HepG2 (cell line): ENCODE data around the gene NEDD4L. TPM values are rescaled to one million over a fixed set of nuclear protein-coding genes. Genes with fewer than 3 reads are reported as not detected.

Experiments used
- ATAC-seq: fragments of 200-7000 bp; cut with Tn5 transposase; 3 replicates; pipeline ENCODE4 v1.9.1; 2020; ENCODE audit warnings: mild to moderate bottlenecking, moderate library complexity
- BruUV-seq: library from RNA; stranded (reverse); fragments of 400-500 nt; replicated peaks from 2 replicates; lab custom pipeline; 2021; lab: Mats Ljungman, UMichigan
- CTCF ChIA-PET: fragments of 300-600 bp; formaldehyde crosslinking; extraction: SDS; loops from one replicate; lab custom pipeline; 2021; ENCODE audit warnings: low total read pairs, inconsistent platforms, low intra/inter-chr PET ratio; lab: Yijun Ruan, JAX
- POLR2A ChIA-PET: fragments of 350-600 bp; sonication (Branson Sonifier 250); formaldehyde crosslinking; loops from one replicate; lab custom pipeline; 2020; ENCODE audit warnings: antibody characterized with exemption, inconsistent platforms; lab: Yijun Ruan, JAX
- DNase-seq: peaks from one replicate; pipeline ENCODE4 v3.0.0-alpha.2; 2015; ENCODE audit warnings: low spot score
- FAIRE-seq: peaks from 3 replicates; lab custom pipeline; 2011; peaks lifted over from hg19 to GRCh38; lab: Jason Lieb, UNC
- H2AFZ ChIP-seq: one replicate; pipeline ENCODE4 v1.6.1; 2011; ENCODE audit warnings: low read length, inconsistent platforms
- H3K27ac ChIP-seq: fragments of 300-600 bp; 3 replicates; pipeline ENCODE4 v1.8.0; 2011; ENCODE audit warnings: mixed run types, mild to moderate bottlenecking, mixed read lengths, low read length, inconsistent platforms; ENCODE audit not compliant: insufficient read depth; ENCODE audit errors: extremely low read length
- H3K27me3 ChIP-seq, 2 experiments: fragments of 200-600 bp in 1 of 2; 2 replicates in 1 of 2; 3 replicates in 1 of 2; pipeline versions ENCODE4 v1.6.0 to v1.8.0; 2011; ENCODE audit warnings: low read length in 2 of 2, mild to moderate bottlenecking in 2 of 2, moderate library complexity in 2 of 2, inconsistent platforms in 1 of 2; ENCODE audit not compliant: insufficient read depth in 2 of 2, control insufficient read depth in 1 of 2
- H3K36me3 ChIP-seq, 2 experiments: fragments of 200-600 bp in 1 of 2; replicated peaks in 1 of 2; 2 replicates in 1 of 2; 3 replicates in 1 of 2; pipeline versions ENCODE4 v1.5.1 to v1.8.0; 2011; ENCODE audit warnings: low read length in 2 of 2, inconsistent platforms in 1 of 2; ENCODE audit not compliant: insufficient read depth in 2 of 2, control insufficient read depth in 1 of 2
- H3K4me1 ChIP-seq: 2 replicates; pipeline ENCODE4 v1.5.1; 2012; ENCODE audit warnings: low read length, inconsistent platforms; ENCODE audit not compliant: insufficient read depth
- H3K4me2 ChIP-seq: 2 replicates; pipeline ENCODE4 v1.6.0; 2011; ENCODE audit warnings: low read depth, low read length, inconsistent platforms
- H3K4me3 ChIP-seq, 3 experiments: fragments of 200-600 bp in 1 of 3; sonication (generic), shearing (Covaris generic) in 1 of 3; replicated peaks in 1 of 3; 2 replicates each; pipeline ENCODE4 v1.5.1; 2011 to 2016; ENCODE audit warnings: low read length in 3 of 3, inconsistent platforms in 2 of 3, low read depth in 2 of 3, mild to moderate bottlenecking in 2 of 3, control low read depth in 1 of 3, mixed read lengths in 1 of 3; ENCODE audit not compliant: insufficient read depth in 1 of 3
- H3K79me2 ChIP-seq: one replicate; pipeline ENCODE4 v1.6.1; 2011; ENCODE audit warnings: low read length, inconsistent platforms; ENCODE audit not compliant: insufficient read depth
- H3K9ac ChIP-seq: 2 replicates; pipeline ENCODE4 v1.6.0; 2011; ENCODE audit warnings: mild to moderate bottlenecking, low read depth, low read length, inconsistent platforms; ENCODE audit not compliant: insufficient read depth
- H3K9me3 ChIP-seq: 2 replicates; pipeline ENCODE4 v1.5.1; 2012; ENCODE audit warnings: mild to moderate bottlenecking, low read length
- H4K20me1 ChIP-seq: 2 replicates; pipeline ENCODE4 v1.6.0; 2011; ENCODE audit warnings: inconsistent platforms, mild to moderate bottlenecking, low read length, moderate library complexity; ENCODE audit not compliant: insufficient read depth
- ATF3 ChIP-seq: sonication (generic); formaldehyde crosslinking; IDR thresholded peaks from 2 replicates; pipeline ENCODE4 v1.4.0; 2020; ENCODE audit warnings: missing genetic modification reagents
- CEBPB ChIP-seq: IDR thresholded peaks from 2 replicates; pipeline ENCODE4 v1.6.1; 2011; ENCODE audit warnings: low read depth, low read length, improper control_type of control experiment, borderline replicate concordance
- RNF2 ChIP-seq: fragments of 450-650 bp; conservative IDR thresholded peaks from 2 replicates; pipeline ENCODE4 v1.6.1; 2016; ENCODE audit warnings: low read depth
- TP53 ChIP-seq: sonication (generic); formaldehyde crosslinking; conservative IDR thresholded peaks from 2 replicates; pipeline ENCODE4 v1.4.0; 2020; ENCODE audit warnings: missing genetic modification reagents
- WGBS: methylation state at CpG from one replicate; pipeline ENCODE4 v1.1.6; 2017; ENCODE audit warnings: low lambda C conversion rate; 5-methylcytosine and 5-hydroxymethylcytosine counted together
- in situ Hi-C: cut with HindIII; loops from 2 replicates; pipeline ENCODE4 v1.10.0; 2017; ENCODE audit warnings: low pct_unique_long_range_greater_than_20kb; ENCODE audit not compliant: extremely low pct_ligation_motif_present
- intact Hi-C: fragments of 100-400 bp; cut with micrococcal nuclease; formaldehyde crosslinking; loops from one replicate; pipeline ENCODE4 v1.10.0; 2022; ENCODE audit not compliant: unreplicated experiment
- polyA plus RNA-seq, 8 experiments: library from polyadenylated mRNA; depleted of rRNA in 3 of 8; stranded (reverse) in 7 of 8; unstranded in 1 of 8; fragments of >200 nt; fragmentation: Illumina TruSeq in 4 of 8; extraction: Trizol in 4 of 8; gene quantifications; 2 replicates each; pipeline versions ENCODE4 v1.2.1 to v1.2.3, GENCODE V29; 2011 to 2016; ENCODE audit warnings: low read depth in 4 of 8, missing spikeins in 1 of 8, mixed read lengths in 1 of 8; ENCODE audit not compliant: insufficient read depth in 1 of 8
- total RNA-seq, 5 experiments: library from RNA; depleted of rRNA; stranded (reverse); fragments of >200 nt; fragmentation: Illumina TruSeq; extraction: Trizol; gene quantifications; 2 replicates each; pipeline ENCODE4 v1.2.3, GENCODE V29; 2016; ENCODE audit warnings: low read depth in 1 of 5
- TF ChIP-seq, protein P1 (sequence below): sonication (generic); formaldehyde crosslinking; IDR thresholded peaks from 2 replicates; pipeline ENCODE4 v1.4.0; 2020; ENCODE audit warnings: missing genetic modification reagents, low read depth, mild to moderate bottlenecking, borderline replicate concordance
- TF ChIP-seq, protein P2 (sequence below): sonication (generic); formaldehyde crosslinking; IDR thresholded peaks from 2 replicates; pipeline ENCODE4 v1.4.0; 2020; ENCODE audit warnings: missing genetic modification reagents

Gene NEDD4L
- total and polyA plus RNA-seq, 2 of the 13 experiments (the other 11 are each of a cell fraction or from before 2014, with no cell fraction given): 168 to 390 TPM

DNA sequence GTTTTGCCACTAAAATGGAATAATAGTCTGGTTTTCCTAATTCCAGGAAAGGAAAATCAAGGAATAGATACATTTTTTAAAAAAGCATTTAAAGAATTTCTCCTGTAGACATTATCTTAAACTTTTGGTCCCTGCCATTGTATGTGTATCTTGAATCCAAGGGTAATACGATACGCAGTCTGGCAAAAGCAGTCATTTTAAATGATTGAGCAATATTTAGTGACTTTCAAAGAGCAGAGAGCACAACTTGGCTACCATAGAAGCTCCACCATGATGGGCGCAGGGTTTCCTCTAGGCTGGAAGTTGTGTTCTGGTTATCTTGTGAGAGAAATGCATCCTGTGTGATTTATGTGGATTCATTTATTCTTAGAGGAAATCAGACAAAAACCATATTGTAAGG, 92.9 kb downstream of the NEDD4L start:
- intact Hi-C loops: loop anchor here (5.0 kb wide), 2 partner anchors 95 to 255 kb away; partner anchors contain the start of gene NEDD4L
- POLR2A ChIA-PET: no interaction called here
- WGBS: 69% methylated on average over 3 of the region's 3 CpGs

DNA sequence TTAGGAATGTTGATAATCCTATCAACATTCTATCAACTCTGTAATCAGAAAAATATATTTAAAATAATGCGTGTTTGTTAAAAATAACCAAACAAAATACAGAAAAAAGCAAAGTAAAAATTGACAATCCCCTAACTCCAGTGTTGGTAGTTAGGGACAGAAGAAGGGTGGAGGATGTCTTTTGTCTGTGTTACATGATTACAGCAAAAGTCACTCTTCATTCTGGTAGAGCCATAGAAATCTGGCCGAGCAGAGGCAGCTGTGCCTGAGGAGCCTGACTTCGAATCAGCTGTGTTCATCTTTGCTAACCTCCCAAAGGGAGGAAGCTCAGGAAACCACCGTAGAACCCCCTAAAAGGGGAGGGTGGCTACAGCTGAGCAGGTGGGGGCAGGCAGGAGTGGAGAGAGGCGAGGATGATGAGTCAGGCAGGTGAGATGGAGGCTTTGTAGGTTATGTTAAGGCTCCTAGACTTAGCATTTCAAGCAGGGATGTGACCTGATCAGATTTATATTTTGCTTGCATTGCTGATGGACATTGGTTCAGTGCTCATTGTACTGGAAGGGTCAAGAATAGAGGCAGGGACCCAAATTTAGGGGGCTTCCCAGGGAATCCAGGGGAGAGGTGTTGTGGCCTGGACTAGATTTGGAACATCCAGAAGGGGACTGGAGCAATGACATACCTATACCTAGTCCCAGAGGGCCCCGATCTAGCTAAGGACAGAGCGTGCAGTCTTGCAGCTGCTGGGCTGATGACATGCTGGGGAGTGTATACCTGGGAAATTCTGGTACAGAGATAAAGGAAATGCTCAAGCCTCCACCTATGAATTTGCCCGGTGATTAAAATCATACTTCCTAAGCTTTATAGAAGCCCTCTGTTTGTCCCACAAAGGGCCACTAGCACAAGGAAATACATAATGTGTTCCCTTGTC, 95.7 kb downstream of the NEDD4L start:
- no peak for ATAC-seq
- no peak for DNase-seq
- in situ Hi-C loops (no loop called here), intact Hi-C loops (loop anchor here (5.0 kb wide), 2 partner anchors 97 to 257 kb away; partner anchors contain the start of gene NEDD4L)
- Histone ChIP-seq H4K20me1 (no peaks in the 10 kb centered on the region), H2AFZ (no peak overlapping the region), H3K36me3 (no peaks in the 10 kb centered on the region; a peak in 1 of 5 replicates), H3K4me1 (peaks cover 47% of the 10 kb centered on the region), H3K9me3 (no peaks in the 10 kb centered on the region), H3K79me2 (peaks cover 47% of the 10 kb centered on the region), H3K4me2 (no peak overlapping the region), H3K4me3 (no peak overlapping the region), H3K27me3 (no peaks in the 10 kb centered on the region), H3K27ac (no peak overlapping the region), H3K9ac (no peak overlapping the region)
- ChIA-PET CTCF (no interaction called here), POLR2A (no interaction called here)
- 96% methylated on average over 8 of the region's 8 CpGs for WGBS
- BruUV-seq: no TSS peak
- no peak for FAIRE-seq
- TF ChIP-seq ATF3 (CRISPR knock-in tag): no peak
- TF ChIP-seq, protein P1, sequence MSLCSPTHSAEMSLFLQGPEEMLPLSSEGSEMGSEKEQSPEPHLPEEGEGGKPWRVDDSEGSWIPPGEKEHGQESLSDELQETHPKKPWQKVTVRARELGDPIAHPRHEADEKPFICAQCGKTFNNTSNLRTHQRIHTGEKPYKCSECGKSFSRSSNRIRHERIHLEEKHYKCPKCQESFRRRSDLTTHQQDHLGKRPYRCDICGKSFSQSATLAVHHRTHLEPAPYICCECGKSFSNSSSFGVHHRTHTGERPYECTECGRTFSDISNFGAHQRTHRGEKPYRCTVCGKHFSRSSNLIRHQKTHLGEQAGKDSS (CRISPR knock-in tag): no peak
- TF ChIP-seq, protein P2, sequence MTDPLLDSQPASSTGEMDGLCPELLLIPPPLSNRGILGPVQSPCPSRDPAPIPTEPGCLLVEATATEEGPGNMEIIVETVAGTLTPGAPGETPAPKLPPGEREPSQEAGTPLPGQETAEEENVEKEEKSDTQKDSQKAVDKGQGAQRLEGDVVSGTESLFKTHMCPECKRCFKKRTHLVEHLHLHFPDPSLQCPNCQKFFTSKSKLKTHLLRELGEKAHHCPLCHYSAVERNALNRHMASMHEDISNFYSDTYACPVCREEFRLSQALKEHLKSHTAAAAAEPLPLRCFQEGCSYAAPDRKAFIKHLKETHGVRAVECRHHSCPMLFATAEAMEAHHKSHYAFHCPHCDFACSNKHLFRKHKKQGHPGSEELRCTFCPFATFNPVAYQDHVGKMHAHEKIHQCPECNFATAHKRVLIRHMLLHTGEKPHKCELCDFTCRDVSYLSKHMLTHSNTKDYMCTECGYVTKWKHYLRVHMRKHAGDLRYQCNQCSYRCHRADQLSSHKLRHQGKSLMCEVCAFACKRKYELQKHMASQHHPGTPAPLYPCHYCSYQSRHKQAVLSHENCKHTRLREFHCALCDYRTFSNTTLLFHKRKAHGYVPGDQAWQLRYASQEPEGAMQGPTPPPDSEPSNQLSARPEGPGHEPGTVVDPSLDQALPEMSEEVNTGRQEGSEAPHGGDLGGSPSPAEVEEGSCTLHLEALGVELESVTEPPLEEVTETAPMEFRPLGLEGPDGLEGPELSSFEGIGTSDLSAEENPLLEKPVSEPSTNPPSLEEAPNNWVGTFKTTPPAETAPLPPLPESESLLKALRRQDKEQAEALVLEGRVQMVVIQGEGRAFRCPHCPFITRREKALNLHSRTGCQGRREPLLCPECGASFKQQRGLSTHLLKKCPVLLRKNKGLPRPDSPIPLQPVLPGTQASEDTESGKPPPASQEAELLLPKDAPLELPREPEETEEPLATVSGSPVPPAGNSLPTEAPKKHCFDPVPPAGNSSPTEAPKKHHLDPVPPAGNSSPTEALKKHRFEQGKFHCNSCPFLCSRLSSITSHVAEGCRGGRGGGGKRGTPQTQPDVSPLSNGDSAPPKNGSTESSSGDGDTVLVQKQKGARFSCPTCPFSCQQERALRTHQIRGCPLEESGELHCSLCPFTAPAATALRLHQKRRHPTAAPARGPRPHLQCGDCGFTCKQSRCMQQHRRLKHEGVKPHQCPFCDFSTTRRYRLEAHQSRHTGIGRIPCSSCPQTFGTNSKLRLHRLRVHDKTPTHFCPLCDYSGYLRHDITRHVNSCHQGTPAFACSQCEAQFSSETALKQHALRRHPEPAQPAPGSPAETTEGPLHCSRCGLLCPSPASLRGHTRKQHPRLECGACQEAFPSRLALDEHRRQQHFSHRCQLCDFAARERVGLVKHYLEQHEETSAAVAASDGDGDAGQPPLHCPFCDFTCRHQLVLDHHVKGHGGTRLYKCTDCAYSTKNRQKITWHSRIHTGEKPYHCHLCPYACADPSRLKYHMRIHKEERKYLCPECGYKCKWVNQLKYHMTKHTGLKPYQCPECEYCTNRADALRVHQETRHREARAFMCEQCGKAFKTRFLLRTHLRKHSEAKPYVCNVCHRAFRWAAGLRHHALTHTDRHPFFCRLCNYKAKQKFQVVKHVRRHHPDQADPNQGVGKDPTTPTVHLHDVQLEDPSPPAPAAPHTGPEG (CRISPR knock-in tag): no peak
- TF ChIP-seq TP53: no peak

More for the DNA sequence above, 92.9 kb downstream of the NEDD4L start:
- CTCF ChIA-PET: no interaction called here
- H3K9me3 ChIP-seq: no peaks in the 10 kb centered on the region
- H3K79me2 ChIP-seq: peaks cover 51% of the 10 kb centered on the region
- FAIRE-seq (no peak), DNase-seq (no peak), ATAC-seq (no peak)
- peaks cover 71% of the 10 kb centered on the region for H3K4me1 ChIP-seq
- no TSS peak for BruUV-seq
- no peaks in the 10 kb centered on the region for H4K20me1 ChIP-seq
- H3K36me3 ChIP-seq: no peaks in the 10 kb centered on the region
- H2AFZ ChIP-seq: no peak overlapping the region
- no peak overlapping the region for H3K27ac ChIP-seq
- 0 out of 2 replicates have a peak, but pooled peaks have one; percentile 6 for TF ChIP-seq CEBPB
- no peak for TF ChIP-seq RNF2
- in situ Hi-C loops: no loop called here
- no peak overlapping the region for H3K4me3 ChIP-seq
- H3K27me3 ChIP-seq: no peaks in the 10 kb centered on the region
- H3K9ac ChIP-seq: no peak overlapping the region
- H3K4me2 ChIP-seq: no peak overlapping the region
